Stimulated activated CD4-positive, alpha-beta T cell treated with anti-CD3 and anti-CD28 coated beads, TNF-alpha, amount 100 ng/mL, for 24 hours (primary cell): Measurements from ENCODE around the gene SRCIN1.
"Not testable (repeated sequence)": the region's sequence is repeated elsewhere in the genome, so short reads cannot be mapped to it uniquely, and the experiment has no call there.

Experiments
- DNase-seq, 3 experiments: peaks; one replicate each; pipeline ENCODE4 v3.0.0-alpha.2; 2020; ENCODE audit warnings: low read depth in 3 of 3

Gene SRCIN1

GRCh38 chr17:38545531-38546225, 60.1 kb downstream of the SRCIN1 start:
- no peak for DNase-seq

GRCh38 chr17:38544839-38545209, 60.9 kb downstream of the SRCIN1 start:
- DNase-seq = no peak

GRCh38 chr17:38544175-38544838, 61.4 kb downstream of the SRCIN1 start:
- DNase-seq = no peak

GRCh38 chr17:38543403-38544174, 62.2 kb downstream of the SRCIN1 start:
- no peak for DNase-seq

- DNase-seq = no peak
These were observed 63.5 kb downstream of the SRCIN1 start for GRCh38 chr17:38542286-38542685.

- DNase-seq = no peak
These were observed 64.5 kb downstream of the SRCIN1 start for GRCh38 chr17:38541281-38541680.

GRCh38 chr17:38540514-38541045, 65.2 kb downstream of the SRCIN1 start:
- no peak for DNase-seq

GRCh38 chr17:38539386-38539785, 66.4 kb downstream of the SRCIN1 start:
- no peak for DNase-seq

GRCh38 chr17:38538906-38539305, 66.8 kb downstream of the SRCIN1 start:
- DNase-seq = no peak

GRCh38 chr17:38536661-38537060, 69.1 kb downstream of the SRCIN1 start:
- no peak for DNase-seq

GRCh38 chr17:38535886-38536285, 69.9 kb downstream of the SRCIN1 start:
- no peak for DNase-seq

GRCh38 chr17:38534498-38534885, 71.3 kb downstream of the SRCIN1 start:
- no peak for DNase-seq

GRCh38 chr17:38533866-38534497, 71.8 kb downstream of the SRCIN1 start:
- no peak for DNase-seq

GRCh38 chr17:38533241-38533640, 72.5 kb downstream of the SRCIN1 start:
- no peak for DNase-seq

- no peak for DNase-seq
These were observed 73.3 kb downstream of the SRCIN1 start for GRCh38 chr17:38532451-38532850.

GRCh38 chr17:38531761-38532160, 74.0 kb downstream of the SRCIN1 start:
- not testable (repeated sequence) for DNase-seq

- not testable (repeated sequence) for DNase-seq
These were observed 74.9 kb downstream of the SRCIN1 start for GRCh38 chr17:38530856-38531255.

GRCh38 chr17:38528141-38528540, 77.6 kb downstream of the SRCIN1 start:
- DNase-seq = not testable (repeated sequence)

- DNase-seq = not testable (repeated sequence)
These were observed 79.2 kb downstream of the SRCIN1 start for GRCh38 chr17:38526526-38526925.

- DNase-seq = no peak
These were observed 93.2 kb downstream of the SRCIN1 start for GRCh38 chr17:38512473-38513058.
